Panc1 (cell line): ENCODE data around the gene ATP8B1. TPM values are rescaled to one million over a fixed set of nuclear protein-coding genes. Genes with fewer than 3 reads are reported as not detected.

Experiments
- ATAC-seq: fragments of 200-7000 bp; cut with Tn5 transposase; 2 replicates; pipeline ENCODE4 v1.9.1; 2020; ENCODE audit warnings: mild to moderate bottlenecking, moderate library complexity
- BruUV-seq: library from RNA; stranded (reverse); fragments of 400-500 nt; replicated peaks from 2 replicates; lab custom pipeline; 2021; lab: Mats Ljungman, UMichigan
- CTCF ChIA-PET: fragments of 300-600 bp; sonication (Branson Sonifier 250); formaldehyde crosslinking; loops from one replicate; lab custom pipeline; 2022; ENCODE audit warnings: antibody characterized with exemption; lab: Charles Lee
- POLR2A ChIA-PET: fragments of 300-600 bp; sonication (Branson Sonifier 250); formaldehyde crosslinking; loops from one replicate; lab custom pipeline; 2022; ENCODE audit warnings: antibody characterized with exemption; lab: Charles Lee
- DNase-seq: peaks from one replicate; pipeline ENCODE4 v3.0.0-alpha.2; 2010; ENCODE audit warnings: low read depth, low spot score
- H3K27ac ChIP-seq: 2 replicates; pipeline ENCODE4 v1.5.1; 2011; ENCODE audit warnings: mild to moderate bottlenecking, low read length, inconsistent platforms
- H3K27me3 ChIP-seq: fragments of 200-500 bp; sonication (Bioruptor generic); 2 replicates; pipeline ENCODE4 v1.6.0; 2014; ENCODE audit warnings: low read length, inconsistent platforms; ENCODE audit not compliant: control insufficient read depth, insufficient read depth
- H3K36me3 ChIP-seq: fragments of 200-500 bp; sonication (Bioruptor generic); 2 replicates; pipeline ENCODE4 v1.5.1; 2014; ENCODE audit warnings: inconsistent platforms, mild to moderate bottlenecking, low read length, moderate library complexity; ENCODE audit not compliant: control insufficient read depth, insufficient read depth
- H3K4me1 ChIP-seq: 2 replicates; pipeline ENCODE4 v1.5.1; 2011; ENCODE audit warnings: inconsistent platforms, mild to moderate bottlenecking, low read length, moderate library complexity; ENCODE audit not compliant: control insufficient read depth, insufficient read depth
- H3K4me3 ChIP-seq, 2 experiments: 2 replicates each; pipeline ENCODE4 v1.5.1; 2011 to 2012; ENCODE audit warnings: low read depth in 2 of 2, low read length in 2 of 2, mild to moderate bottlenecking in 2 of 2, inconsistent platforms in 1 of 2, moderate library complexity in 1 of 2
- H3K9me3 ChIP-seq: fragments of 200-500 bp; sonication (Bioruptor generic); 2 replicates; pipeline ENCODE4 v1.5.1; 2014; ENCODE audit warnings: low read depth, mild to moderate bottlenecking, inconsistent platforms, low read length, moderate library complexity; ENCODE audit not compliant: control insufficient read depth, insufficient read depth
- POLR2AphosphoS5 ChIP-seq: IDR thresholded peaks from 2 replicates; pipeline ENCODE4 v1.6.1; 2012; ENCODE audit warnings: mild to moderate bottlenecking, low read depth, low read length, moderate library complexity
- REST ChIP-seq, 2 experiments: IDR thresholded peaks; 2 replicates each; pipeline ENCODE4 v1.6.1; 2011 to 2012; ENCODE audit warnings: low read depth in 2 of 2, control low read depth in 1 of 2, low read length in 1 of 2, mild to moderate bottlenecking in 1 of 2, moderate library complexity in 1 of 2; ENCODE audit not compliant: insufficient read depth in 1 of 2
- SIN3A ChIP-seq: IDR thresholded peaks from 2 replicates; pipeline ENCODE4 v1.6.1; 2012; ENCODE audit warnings: low read depth, mild to moderate bottlenecking, low read length, moderate library complexity, borderline replicate concordance; ENCODE audit not compliant: insufficient read depth
- TCF7L2 ChIP-seq: IDR thresholded peaks from 2 replicates; pipeline ENCODE4 v1.6.1; 2011; ENCODE audit warnings: mild to moderate bottlenecking, low read depth, low read length, inconsistent platforms
- in situ Hi-C: cut with HindIII; loops from 2 replicates; pipeline ENCODE4 v1.10.0; 2016; ENCODE audit warnings: low sequenced_read_pairs, low pct_unique_long_range_greater_than_20kb
- intact Hi-C: fragments of 100-400 bp; cut with micrococcal nuclease; formaldehyde crosslinking; loops from one replicate; pipeline ENCODE4 v1.10.0; 2022; ENCODE audit not compliant: unreplicated experiment
- total RNA-seq: library from RNA; stranded (reverse); gene quantifications from one replicate; pipeline ENCODE4 v1.2.1, GENCODE V29; 2021; ENCODE audit not compliant: unreplicated experiment
- TF ChIP-seq, protein P1 (sequence below): fragments of 450-650 bp; IDR thresholded peaks from 2 replicates; pipeline ENCODE4 v1.5.1; 2017; ENCODE audit warnings: mild to moderate bottlenecking

Gene ATP8B1
- total RNA-seq, 1 experiment from 2014 or later, result 12.5 TPM

GRCh38 chr18:57767259-57768050, 35.7 kb downstream of the ATP8B1 start:
- Histone ChIP-seq H3K27ac (no peak overlapping the region), H3K4me1 (peaks cover 12% of the 10 kb centered on the region), H3K9me3 (no peaks in the 10 kb centered on the region), H3K27me3 (no peaks in the 10 kb centered on the region), H3K36me3 (no peaks in the 10 kb centered on the region), H3K4me3 (no peak overlapping the region)
- POLR2A ChIA-PET, result no interaction called here
- DNase-seq (no peak), ATAC-seq (no peak)
- CTCF ChIA-PET, result no interaction called here
- no peak for TF ChIP-seq POLR2AphosphoS5
- TF ChIP-seq, protein P1, sequence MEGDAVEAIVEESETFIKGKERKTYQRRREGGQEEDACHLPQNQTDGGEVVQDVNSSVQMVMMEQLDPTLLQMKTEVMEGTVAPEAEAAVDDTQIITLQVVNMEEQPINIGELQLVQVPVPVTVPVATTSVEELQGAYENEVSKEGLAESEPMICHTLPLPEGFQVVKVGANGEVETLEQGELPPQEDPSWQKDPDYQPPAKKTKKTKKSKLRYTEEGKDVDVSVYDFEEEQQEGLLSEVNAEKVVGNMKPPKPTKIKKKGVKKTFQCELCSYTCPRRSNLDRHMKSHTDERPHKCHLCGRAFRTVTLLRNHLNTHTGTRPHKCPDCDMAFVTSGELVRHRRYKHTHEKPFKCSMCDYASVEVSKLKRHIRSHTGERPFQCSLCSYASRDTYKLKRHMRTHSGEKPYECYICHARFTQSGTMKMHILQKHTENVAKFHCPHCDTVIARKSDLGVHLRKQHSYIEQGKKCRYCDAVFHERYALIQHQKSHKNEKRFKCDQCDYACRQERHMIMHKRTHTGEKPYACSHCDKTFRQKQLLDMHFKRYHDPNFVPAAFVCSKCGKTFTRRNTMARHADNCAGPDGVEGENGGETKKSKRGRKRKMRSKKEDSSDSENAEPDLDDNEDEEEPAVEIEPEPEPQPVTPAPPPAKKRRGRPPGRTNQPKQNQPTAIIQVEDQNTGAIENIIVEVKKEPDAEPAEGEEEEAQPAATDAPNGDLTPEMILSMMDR, result no peak
- BruUV-seq, result no TSS peak
- intact Hi-C loops (no loop called here), in situ Hi-C loops (no loop called here)

- POLR2A ChIA-PET, result no interaction called here
- BruUV-seq, result no TSS peak
These were observed 38.1 kb downstream of the ATP8B1 start for GRCh38 chr18:57764995-57765394.

More at GRCh38 chr18:57764995-57765394, 38.1 kb downstream of the ATP8B1 start:
- ATAC-seq (no peak), DNase-seq (no peak)
- H3K4me1 ChIP-seq, result no peaks in the 10 kb centered on the region; the same call in 1 of the 2 replicates
- H3K4me3 ChIP-seq, result no peak overlapping the region
- CTCF ChIA-PET, result no interaction called here
- no peak overlapping the region for H3K27ac ChIP-seq
- intact Hi-C loops, result no loop called here
- no peaks in the 10 kb centered on the region for H3K27me3 ChIP-seq
- in situ Hi-C loops, result no loop called here
- H3K9me3 ChIP-seq, result no peaks in the 10 kb centered on the region
- H3K36me3 ChIP-seq, result no peaks in the 10 kb centered on the region
- no peak for TF ChIP-seq POLR2AphosphoS5
- TF ChIP-seq, protein P1, result no peak
- TF ChIP-seq TCF7L2, result no peak
- TF ChIP-seq REST (IDR thresholded peaks at IDR 0.05; ENCODE audit: insufficient read depth in 1 of 2, low read depth in 2 of 2, low read length in 1 of 2), result no peak
- no peak for TF ChIP-seq SIN3A
